GM23338 (cell line): ENCODE data around the gene SRSF5. TPM values are rescaled to one million over a fixed set of nuclear protein-coding genes. Genes with fewer than 3 reads are reported as not detected.

Experiments
- ATAC-seq: fragments of 200-7000 bp; cut with Tn5 transposase; 3 replicates; pipeline ENCODE4 v1.9.1; 2020
- DNase-seq: peaks from one replicate; pipeline ENCODE4 v3.0.0-alpha.2; 2015; ENCODE audit warnings: low spot score
- H2AFZ ChIP-seq: fragments of 200-600 bp; sonication (generic); 2 replicates; pipeline ENCODE4 v1.8.0; 2016; ENCODE audit warnings: antibody characterized with exemption, mild to moderate bottlenecking, moderate library complexity
- H3F3A ChIP-seq: fragments of 200-600 bp; sonication (generic); replicated peaks from 2 replicates; pipeline ENCODE4 v1.8.0; 2017; ENCODE audit warnings: antibody characterized with exemption, mixed run types, low read depth
- H3K27ac ChIP-seq: fragments of 200-600 bp; sonication (generic); 2 replicates; pipeline ENCODE4 v1.6.1; 2016; ENCODE audit warnings: low read depth
- H3K27me3 ChIP-seq: fragments of 200-600 bp; sonication (generic); 2 replicates; pipeline ENCODE4 v1.8.0; 2016; ENCODE audit warnings: mild to moderate bottlenecking, mixed run types, moderate library complexity; ENCODE audit not compliant: insufficient read depth
- H3K36me3 ChIP-seq: fragments of 200-600 bp; sonication (generic); 2 replicates; pipeline ENCODE4 v1.8.0; 2016; ENCODE audit warnings: mild to moderate bottlenecking; ENCODE audit not compliant: insufficient read depth
- H3K4me1 ChIP-seq: fragments of 200-600 bp; sonication (generic); 2 replicates; pipeline ENCODE4 v1.8.0; 2016; ENCODE audit warnings: mild to moderate bottlenecking, moderate library complexity; ENCODE audit not compliant: insufficient read depth
- H3K4me2 ChIP-seq: fragments of 200-600 bp; sonication (generic); 2 replicates; pipeline ENCODE4 v1.7.1; 2017; ENCODE audit warnings: mixed run types
- H3K4me3 ChIP-seq: fragments of 200-600 bp; sonication (generic); 2 replicates; pipeline ENCODE4 v1.6.1; 2016; ENCODE audit warnings: mixed run types
- H3K79me2 ChIP-seq: fragments of 200-600 bp; sonication (generic); replicated peaks from 2 replicates; pipeline ENCODE4 v1.8.0; 2017; ENCODE audit warnings: mild to moderate bottlenecking; ENCODE audit not compliant: insufficient read depth
- H3K9me2 ChIP-seq: fragments of 200-600 bp; sonication (generic); 2 replicates; pipeline ENCODE4 v1.8.0; 2017; ENCODE audit not compliant: insufficient read depth
- H4K20me1 ChIP-seq: fragments of 200-600 bp; sonication (generic); replicated peaks from 2 replicates; pipeline ENCODE4 v1.8.0; 2017; ENCODE audit warnings: mild to moderate bottlenecking; ENCODE audit not compliant: insufficient read depth
- H3K27ac Mint-ChIP-seq: 2 replicates; pipeline ENCODE4 v1.8.0; 2020; ENCODE audit warnings: inconsistent platforms, mild to moderate bottlenecking, moderate library complexity, mixed read lengths
- H3K27me3 Mint-ChIP-seq: 3 replicates; pipeline ENCODE4 v1.8.0; 2022; ENCODE audit warnings: low read depth, mild to moderate bottlenecking, moderate library complexity, mixed read lengths, inconsistent platforms; ENCODE audit not compliant: insufficient read depth, poor library complexity
- H3K36me3 Mint-ChIP-seq: 3 replicates; pipeline ENCODE4 v1.8.0; 2021; ENCODE audit warnings: low read depth, mild to moderate bottlenecking, inconsistent platforms, moderate library complexity, mixed read lengths
- H3K4me1 Mint-ChIP-seq: 3 replicates; pipeline ENCODE4 v1.8.0; 2020; ENCODE audit warnings: mild to moderate bottlenecking, inconsistent platforms, mixed read lengths
- H3K4me3 Mint-ChIP-seq: 3 replicates; pipeline ENCODE4 v1.8.0; 2021; ENCODE audit warnings: moderate library complexity, mild to moderate bottlenecking, inconsistent platforms, mixed read lengths
- H3K9me3 Mint-ChIP-seq: 3 replicates; pipeline ENCODE4 v1.8.0; 2020; ENCODE audit warnings: moderate library complexity, mild to moderate bottlenecking, inconsistent platforms, mixed read lengths
- CTCF ChIP-seq, 2 experiments: fragments of 200-600 bp in 1 of 2; sonication (generic) in 1 of 2; conservative IDR thresholded peaks; 2 replicates each; pipeline versions ENCODE4 v1.5.1 to v1.6.1; 2016 to 2017; ENCODE audit warnings: antibody characterized with exemption in 2 of 2, low read depth in 2 of 2, mild to moderate bottlenecking in 2 of 2, moderate library complexity in 1 of 2
- ETS1 ChIP-seq: IDR thresholded peaks from 2 replicates; pipeline ENCODE4 v1.6.1; 2016; ENCODE audit warnings: antibody characterized with exemption
- NANOG ChIP-seq: IDR thresholded peaks from 2 replicates; pipeline ENCODE4 v1.6.1; 2016; ENCODE audit warnings: antibody characterized with exemption, borderline replicate concordance
- REST ChIP-seq: IDR thresholded peaks from one replicate; pipeline ENCODE4 v1.6.1; 2018; ENCODE audit warnings: antibody characterized with exemption; ENCODE audit not compliant: unreplicated experiment
- ZNF114 ChIP-seq: fragments of 250-450 bp; sonication (Bioruptor Pico); IDR thresholded peaks from 2 replicates; pipeline ENCODE4 v1.5.0; 2020; ENCODE audit warnings: mild to moderate bottlenecking, moderate library complexity
- polyA plus RNA-seq: library from polyadenylated mRNA; unstranded; fragments of >200 nt; fragmentation: Nextera tagmentation; extraction: Ambion mirVana; gene quantifications from 2 replicates; pipeline ENCODE4 v1.2.1, GENCODE V29; 2016
- total RNA-seq: library from RNA; depleted of rRNA; stranded (reverse); fragments of >200 nt; shearing (Covaris generic); gene quantifications from 2 replicates; pipeline ENCODE4 v1.2.3, GENCODE V29; 2014
- TF ChIP-seq, protein P1 (sequence below): fragments of 250-450 bp; sonication (Bioruptor Pico); IDR thresholded peaks from 2 replicates; pipeline ENCODE4 v1.5.0; 2020; ENCODE audit warnings: mild to moderate bottlenecking, moderate library complexity

Gene SRSF5
- total and polyA plus RNA-seq, 2 experiments from 2014 or later: 172 to 389 TPM

GRCh38 chr14:69814397-69814796, 47.5 kb downstream of the SRSF5 start (continued):
- TF ChIP-seq REST (no peak), ETS1 (no peak)

GRCh38 chr14:69815556-69815955, 48.6 kb downstream of the SRSF5 start:
- no peaks in the 10 kb centered on the region for H3K79me2 ChIP-seq
- no peaks in the 10 kb centered on the region for H3F3A ChIP-seq
- H3K27ac Mint-ChIP-seq: no peak overlapping the region
- H3K9me2 ChIP-seq: peaks cover 2% of the 10 kb centered on the region; the same call in 1 of the 2 replicates
- peak overlapping the region; percentile 72; the same call in 1 of the 2 replicates for H2AFZ ChIP-seq
- H3K4me1 ChIP-seq: no peaks in the 10 kb centered on the region
- H3K27me3 ChIP-seq: no peaks in the 10 kb centered on the region
- no peaks in the 10 kb centered on the region for H3K36me3 Mint-ChIP-seq
- H3K4me1 Mint-ChIP-seq: peaks cover 2% of the 10 kb centered on the region; the same call in 2 of the 3 replicates
- no peak overlapping the region for H3K27ac ChIP-seq
- H3K4me3 ChIP-seq: no peak overlapping the region
- no peaks in the 10 kb centered on the region for H4K20me1 ChIP-seq
- H3K4me3 Mint-ChIP-seq: no peak overlapping the region
- peaks cover 2% of the 10 kb centered on the region for H3K27me3 Mint-ChIP-seq
- H3K4me2 ChIP-seq: no peak overlapping the region
- H3K9me3 Mint-ChIP-seq: 0 out of 3 replicates have a peak, but pooled peaks cover 10% of the 10 kb centered on the region
- DNase-seq (no peak), ATAC-seq (no peak)
- H3K36me3 ChIP-seq: no peaks in the 10 kb centered on the region
- no peak for TF ChIP-seq CTCF (conservative IDR thresholded peaks at IDR 0.05; ENCODE audit: low read depth in 2 of 2)
- TF ChIP-seq, protein P1, sequence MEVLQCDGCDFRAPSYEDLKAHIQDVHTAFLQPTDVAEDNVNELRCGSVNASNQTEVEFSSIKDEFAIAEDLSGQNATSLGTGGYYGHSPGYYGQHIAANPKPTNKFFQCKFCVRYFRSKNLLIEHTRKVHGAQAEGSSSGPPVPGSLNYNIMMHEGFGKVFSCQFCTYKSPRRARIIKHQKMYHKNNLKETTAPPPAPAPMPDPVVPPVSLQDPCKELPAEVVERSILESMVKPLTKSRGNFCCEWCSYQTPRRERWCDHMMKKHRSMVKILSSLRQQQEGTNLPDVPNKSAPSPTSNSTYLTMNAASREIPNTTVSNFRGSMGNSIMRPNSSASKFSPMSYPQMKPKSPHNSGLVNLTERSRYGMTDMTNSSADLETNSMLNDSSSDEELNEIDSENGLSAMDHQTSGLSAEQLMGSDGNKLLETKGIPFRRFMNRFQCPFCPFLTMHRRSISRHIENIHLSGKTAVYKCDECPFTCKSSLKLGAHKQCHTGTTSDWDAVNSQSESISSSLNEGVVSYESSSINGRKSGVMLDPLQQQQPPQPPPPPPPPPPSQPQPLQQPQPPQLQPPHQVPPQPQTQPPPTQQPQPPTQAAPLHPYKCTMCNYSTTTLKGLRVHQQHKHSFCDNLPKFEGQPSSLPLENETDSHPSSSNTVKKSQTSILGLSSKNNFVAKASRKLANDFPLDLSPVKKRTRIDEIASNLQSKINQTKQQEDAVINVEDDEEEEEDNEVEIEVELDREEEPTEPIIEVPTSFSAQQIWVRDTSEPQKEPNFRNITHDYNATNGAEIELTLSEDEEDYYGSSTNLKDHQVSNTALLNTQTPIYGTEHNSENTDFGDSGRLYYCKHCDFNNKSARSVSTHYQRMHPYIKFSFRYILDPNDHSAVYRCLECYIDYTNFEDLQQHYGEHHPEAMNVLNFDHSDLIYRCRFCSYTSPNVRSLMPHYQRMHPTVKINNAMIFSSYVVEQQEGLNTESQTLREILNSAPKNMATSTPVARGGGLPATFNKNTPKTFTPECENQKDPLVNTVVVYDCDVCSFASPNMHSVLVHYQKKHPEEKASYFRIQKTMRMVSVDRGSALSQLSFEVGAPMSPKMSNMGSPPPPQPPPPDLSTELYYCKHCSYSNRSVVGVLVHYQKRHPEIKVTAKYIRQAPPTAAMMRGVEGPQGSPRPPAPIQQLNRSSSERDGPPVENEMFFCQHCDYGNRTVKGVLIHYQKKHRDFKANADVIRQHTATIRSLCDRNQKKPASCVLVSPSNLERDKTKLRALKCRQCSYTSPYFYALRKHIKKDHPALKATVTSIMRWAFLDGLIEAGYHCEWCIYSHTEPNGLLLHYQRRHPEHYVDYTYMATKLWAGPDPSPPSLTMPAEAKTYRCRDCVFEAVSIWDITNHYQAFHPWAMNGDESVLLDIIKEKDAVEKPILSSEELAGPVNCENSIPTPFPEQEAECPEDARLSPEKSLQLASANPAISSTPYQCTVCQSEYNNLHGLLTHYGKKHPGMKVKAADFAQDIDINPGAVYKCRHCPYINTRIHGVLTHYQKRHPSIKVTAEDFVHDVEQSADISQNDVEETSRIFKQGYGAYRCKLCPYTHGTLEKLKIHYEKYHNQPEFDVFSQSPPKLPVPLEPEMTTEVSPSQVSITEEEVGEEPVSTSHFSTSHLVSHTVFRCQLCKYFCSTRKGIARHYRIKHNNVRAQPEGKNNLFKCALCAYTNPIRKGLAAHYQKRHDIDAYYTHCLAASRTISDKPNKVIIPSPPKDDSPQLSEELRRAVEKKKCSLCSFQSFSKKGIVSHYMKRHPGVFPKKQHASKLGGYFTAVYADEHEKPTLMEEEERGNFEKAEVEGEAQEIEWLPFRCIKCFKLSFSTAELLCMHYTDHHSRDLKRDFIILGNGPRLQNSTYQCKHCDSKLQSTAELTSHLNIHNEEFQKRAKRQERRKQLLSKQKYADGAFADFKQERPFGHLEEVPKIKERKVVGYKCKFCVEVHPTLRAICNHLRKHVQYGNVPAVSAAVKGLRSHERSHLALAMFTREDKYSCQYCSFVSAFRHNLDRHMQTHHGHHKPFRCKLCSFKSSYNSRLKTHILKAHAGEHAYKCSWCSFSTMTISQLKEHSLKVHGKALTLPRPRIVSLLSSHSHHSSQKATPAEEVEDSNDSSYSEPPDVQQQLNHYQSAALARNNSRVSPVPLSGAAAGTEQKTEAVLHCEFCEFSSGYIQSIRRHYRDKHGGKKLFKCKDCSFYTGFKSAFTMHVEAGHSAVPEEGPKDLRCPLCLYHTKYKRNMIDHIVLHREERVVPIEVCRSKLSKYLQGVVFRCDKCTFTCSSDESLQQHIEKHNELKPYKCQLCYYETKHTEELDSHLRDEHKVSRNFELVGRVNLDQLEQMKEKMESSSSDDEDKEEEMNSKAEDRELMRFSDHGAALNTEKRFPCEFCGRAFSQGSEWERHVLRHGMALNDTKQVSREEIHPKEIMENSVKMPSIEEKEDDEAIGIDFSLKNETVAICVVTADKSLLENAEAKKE (CRISPR knock-in tag): no peak
- no peak for TF ChIP-seq ETS1
- no peak for TF ChIP-seq REST
- no peak for TF ChIP-seq NANOG
- TF ChIP-seq ZNF114: no peak
